NCI-H2081 treated with DMSO at 0.1 percent for 48 hours (cell line): ENCODE results near the gene COL4A2.

ENCODE experiments used
- DNase-seq: peaks from one replicate; lab custom pipeline; 2025; lab: John Stamatoyannopoulos, UW

Gene COL4A2

GRCh38 chr13:110322126-110322827 lies 15.2 kb downstream of the COL4A2 start:
- no peak for DNase-seq

GRCh38 chr13:110322828-110323171 lies 15.7 kb downstream of the COL4A2 start:
- DNase-seq, result no peak

DNA sequence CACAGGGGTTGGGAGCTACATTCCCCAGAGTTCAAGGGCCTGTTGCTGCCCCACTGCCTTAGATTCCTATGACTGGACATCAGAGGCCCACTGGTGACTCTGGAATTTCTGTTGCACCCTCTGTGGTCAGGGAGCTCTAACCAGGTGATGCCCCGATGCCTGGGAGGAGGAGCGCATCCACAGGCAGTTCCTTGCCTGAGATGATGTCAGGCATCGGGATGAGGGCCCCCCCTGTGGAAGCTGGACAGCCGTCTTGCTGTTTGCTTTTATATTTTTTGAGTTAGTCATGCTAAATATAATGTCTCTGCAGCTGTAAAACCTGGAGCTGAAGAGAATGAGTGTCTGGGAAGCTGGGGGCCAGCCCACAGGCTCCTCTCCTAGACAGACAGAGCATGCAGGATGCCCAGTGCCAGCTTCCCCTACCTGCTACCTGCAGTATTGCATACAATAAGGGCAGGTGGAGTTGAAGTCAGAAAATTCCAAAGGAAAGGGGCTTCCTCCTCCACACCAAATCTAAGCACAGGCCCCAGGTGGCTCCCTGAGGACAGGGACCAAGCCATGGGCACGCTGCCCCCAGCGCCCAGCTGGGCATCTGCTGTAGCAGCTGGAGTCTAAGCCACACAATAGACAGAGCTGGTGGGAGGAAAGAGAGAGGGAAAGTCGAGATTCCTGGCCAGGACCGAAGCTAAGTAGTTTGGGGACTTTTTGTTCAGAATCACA lies 16.2 kb downstream of the COL4A2 start:
- DNase-seq, result no peak

DNA sequence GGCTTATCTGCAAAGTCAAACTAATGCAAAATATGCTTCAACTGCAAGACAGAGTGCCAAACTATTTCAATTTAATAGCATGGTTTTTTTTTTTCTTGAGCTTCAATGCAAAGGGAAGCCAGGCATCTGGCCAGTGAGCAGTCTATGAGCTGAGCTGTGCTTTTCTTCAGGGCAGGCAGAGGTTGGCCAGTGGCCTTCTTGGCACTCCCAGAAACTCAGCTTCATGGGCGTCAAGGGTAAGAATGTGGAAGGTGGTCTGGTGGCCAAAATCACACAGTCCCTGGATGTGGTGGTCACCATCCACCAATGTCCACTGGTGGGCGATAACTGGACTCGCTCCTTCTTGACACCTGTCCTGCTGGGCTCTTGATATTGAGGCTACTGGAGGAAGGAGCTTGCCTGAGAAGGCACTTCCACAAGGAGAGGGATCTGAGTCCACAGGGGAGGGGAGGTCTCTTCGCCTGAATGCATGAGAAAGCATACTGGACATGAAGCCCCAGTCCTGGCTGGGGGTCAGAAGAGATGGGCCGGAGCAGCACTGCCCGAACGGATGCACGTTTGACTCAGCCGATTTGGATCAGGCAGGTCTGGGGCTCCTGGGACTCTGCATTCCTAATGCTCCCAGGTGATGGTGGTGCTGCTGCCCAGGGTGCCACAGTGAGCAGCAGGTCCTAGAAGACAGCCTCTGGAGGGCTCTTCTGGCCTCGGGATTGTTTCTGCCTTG lies 17.1 kb downstream of the COL4A2 start:
- DNase-seq, result no peak

GRCh38 chr13:110326263-110326904 lies 19.3 kb downstream of the COL4A2 start:
- no peak for DNase-seq

DNA sequence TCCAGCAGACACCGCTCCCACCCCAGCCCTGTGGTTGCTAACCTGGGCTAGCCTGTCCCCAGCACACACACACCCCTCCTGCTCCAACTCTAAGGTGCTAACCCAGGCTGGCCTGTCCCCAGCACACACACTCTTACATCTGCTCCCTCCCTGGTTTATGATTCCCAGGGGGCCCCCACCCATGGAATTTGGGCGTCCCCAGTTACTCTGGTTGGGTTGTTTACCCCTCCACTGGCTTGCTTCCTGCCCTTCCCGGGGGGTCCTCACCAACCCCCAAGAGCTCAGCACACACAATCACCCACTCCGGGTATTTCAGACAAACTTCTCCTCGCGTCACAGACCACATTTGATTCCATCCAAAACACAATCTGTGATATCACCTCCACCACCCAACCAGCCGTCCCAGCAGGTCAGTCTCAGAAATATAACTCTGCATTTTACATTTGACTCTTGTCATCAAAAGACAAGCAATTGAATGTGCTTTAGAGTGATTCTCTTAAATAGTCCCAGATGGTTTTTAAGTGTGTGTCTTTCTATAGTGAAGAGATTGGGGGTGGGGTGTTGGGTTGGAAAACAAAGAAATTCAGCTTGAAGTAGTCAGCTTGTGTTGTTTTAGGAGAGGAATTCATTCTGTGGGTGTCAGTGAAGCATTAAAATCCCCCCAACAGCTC lies 20.1 kb downstream of the COL4A2 start:
- DNase-seq, result no peak

DNA sequence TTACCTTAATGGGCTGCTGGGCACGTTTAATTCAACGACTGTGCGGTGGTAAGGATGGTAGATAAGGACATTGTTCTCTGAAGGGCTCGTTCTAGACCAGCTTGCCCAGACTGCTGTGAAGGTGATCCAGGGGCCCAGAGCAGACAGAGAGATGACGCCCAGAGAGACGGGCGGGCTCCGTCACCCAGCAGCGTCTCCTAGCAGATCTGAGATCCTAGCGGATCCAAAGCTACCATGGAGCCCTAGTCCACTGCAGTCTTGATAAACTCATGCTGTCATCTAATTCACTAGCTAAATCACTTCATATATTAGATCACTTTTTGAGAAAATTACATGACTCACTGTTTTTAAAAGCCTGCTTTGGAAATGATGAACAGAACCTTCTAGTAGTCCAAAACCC lies 21.5 kb downstream of the COL4A2 start:
- no peak for DNase-seq

DNA sequence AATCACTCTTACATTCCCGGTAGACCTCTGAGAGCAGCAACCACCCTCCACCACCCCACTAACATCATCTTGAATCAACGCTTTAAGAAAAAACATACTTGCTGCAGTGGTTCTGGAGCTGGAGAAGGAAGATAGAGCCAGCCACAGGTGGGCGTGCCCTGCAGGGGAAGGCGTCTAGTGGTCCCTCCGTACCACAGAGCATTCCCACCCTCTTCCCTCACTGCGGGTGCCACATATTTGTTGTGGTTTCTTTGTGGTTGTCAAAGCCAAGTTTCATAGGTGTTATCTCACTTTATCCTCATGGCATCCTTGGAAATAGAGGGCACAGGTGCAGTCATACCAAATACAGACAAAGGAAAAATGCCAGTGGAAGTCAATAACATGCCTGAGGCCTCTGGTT lies 22.2 kb downstream of the COL4A2 start:
- no peak for DNase-seq

GRCh38 chr13:110329798-110330461 lies 22.8 kb downstream of the COL4A2 start:
- no peak for DNase-seq

- no peak for DNase-seq
Observed at GRCh38 chr13:110330491-110331011, 23.5 kb downstream of the COL4A2 start.

DNA sequence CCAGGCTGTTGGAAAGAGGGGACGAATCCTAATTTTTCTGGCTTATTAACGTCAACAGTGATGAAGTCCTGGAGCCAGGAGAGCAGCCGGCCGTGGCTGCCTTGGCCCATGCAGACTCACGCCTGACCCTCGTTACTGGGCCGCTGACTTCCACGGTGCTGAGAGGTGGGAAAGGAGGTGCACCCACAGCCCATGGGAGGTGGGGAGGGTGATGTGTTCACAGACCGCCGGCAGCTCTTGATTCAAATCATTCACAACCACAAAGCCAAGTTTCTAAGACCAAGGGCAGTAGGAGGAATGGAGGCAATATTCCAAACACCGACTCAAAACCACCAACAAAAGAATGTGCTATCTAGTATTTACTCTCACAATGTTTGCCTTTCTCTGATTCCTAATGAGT lies 24.3 kb downstream of the COL4A2 start:
- no peak for DNase-seq

GRCh38 chr13:110332750-110333149 lies 25.7 kb downstream of the COL4A2 start:
- no peak for DNase-seq

GRCh38 chr13:110333837-110334236 lies 26.8 kb downstream of the COL4A2 start:
- no peak for DNase-seq

DNA sequence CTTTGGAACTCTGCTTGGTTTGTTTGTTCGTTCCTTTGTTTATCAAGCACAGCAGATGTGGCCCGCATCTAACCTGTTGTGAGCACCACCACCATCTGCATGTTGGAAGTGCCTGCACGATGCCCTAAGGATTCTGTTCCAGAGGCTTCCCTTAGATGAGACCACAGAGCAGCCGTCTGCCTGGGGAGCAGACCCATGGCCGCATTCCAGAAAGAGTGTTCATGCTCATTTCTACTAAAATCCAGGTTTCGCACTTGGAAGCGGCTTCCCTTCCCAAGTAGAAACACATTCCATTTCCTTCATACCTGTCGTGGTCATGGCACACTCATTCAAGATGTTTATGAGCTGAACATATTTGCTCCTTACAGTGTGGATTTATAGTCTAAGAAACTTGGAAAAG lies 27.2 kb downstream of the COL4A2 start:
- no peak for DNase-seq

DNA sequence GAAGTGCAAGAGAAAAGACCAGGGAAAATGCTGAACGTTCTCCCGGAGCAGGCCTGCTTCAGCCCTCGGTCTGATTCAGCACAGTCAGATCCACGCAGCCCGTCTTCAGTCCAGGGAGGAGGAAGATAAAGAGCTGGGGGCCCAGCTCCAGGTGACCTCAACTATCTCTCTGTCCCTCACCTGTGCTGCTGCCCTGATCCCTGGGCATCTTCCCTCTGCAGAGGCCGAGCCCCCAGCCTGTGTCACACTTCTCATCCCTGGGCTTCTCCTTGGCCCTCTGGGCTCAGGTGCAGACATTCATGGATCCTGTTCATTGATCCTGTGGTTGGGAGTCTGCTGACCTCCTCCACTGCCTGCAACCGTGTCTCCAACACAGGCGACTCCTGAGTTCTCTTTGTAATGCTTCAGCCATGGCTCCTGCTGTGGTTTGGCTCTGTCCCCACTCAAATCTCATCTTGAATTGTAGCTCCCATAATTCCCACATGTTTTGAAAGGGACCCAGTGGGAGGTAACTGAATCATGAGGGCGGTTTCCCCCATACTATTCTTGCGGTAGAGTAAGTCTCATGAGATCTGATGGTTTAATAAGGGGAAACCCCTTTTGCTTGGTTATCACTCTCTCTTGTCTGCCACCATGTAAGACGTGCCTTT lies 27.9 kb downstream of the COL4A2 start:
- DNase-seq, result no peak

GRCh38 chr13:110336108-110336507 lies 29.0 kb downstream of the COL4A2 start:
- DNase-seq, result no peak

DNA sequence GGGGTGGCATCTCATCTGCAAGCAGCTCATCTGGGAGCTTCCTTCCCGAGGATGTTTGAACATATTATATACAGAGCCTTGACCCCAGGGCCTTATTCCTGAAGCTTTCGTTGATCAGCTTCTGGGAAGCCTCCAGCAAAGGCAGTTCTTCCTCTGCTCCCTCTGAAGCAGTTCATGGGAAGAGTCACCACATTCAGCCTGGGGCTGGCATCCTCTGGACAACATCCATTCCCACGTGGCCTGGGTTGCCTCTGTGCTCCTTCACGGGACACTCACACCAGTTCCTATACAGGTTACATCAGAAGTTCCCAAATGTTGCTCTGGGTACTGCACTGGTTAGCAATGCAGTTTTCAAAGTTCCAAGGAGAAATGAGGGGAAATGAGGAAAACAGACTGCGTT lies 29.6 kb downstream of the COL4A2 start:
- no peak for DNase-seq

DNA sequence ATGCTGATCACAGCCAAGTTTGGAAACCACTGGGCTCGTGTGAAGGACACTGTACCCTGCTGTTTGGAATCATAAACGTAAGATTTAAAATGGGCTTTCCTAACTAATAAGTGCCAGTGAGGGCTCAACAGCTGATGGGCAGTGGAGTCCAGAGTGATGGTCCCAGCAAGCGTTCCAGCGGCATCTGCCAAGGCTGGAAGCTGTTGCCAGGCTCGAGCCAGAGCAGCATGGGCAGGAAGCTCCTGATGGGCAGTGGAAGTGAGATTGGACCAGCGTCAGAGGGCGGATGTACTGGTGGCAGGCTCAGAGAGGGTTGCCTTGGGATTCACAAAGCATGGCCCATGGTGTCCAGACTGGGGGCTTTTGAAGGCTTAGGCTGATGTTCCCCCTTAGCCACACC lies 30.2 kb downstream of the COL4A2 start:
- no peak for DNase-seq

DNA sequence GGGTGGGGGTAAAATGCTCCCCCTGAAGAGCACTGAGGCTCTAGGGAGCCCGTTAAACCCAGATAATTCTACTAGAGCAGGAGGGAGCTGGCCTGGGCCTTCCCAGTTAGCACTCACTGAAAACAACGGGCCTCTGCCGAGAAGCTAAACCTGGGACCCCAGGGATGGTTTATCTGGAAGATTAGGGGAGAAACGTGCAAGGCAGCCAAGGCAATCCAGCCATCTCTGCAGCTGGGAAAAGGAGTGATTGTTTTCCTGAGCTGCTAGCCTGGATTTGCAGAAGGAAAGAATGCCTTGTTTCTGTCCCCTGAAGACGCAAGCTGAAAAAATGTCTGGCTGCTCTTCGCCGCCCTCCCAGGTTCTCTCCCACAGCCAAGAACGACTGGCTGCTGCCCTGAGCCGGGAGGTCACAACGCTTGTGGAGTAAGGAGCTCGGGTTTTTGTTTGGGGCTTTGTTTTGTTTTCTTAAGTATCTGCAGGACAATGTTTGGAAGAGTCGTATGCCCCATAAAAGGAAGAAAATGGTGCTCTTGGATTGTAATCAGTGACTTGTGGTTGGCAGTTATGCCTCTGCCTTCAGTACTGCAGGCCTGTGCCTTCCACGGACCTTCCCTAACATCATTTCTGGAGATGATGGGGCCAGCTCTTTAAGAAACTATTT lies 31.5 kb downstream of the COL4A2 start:
- no peak for DNase-seq

DNA sequence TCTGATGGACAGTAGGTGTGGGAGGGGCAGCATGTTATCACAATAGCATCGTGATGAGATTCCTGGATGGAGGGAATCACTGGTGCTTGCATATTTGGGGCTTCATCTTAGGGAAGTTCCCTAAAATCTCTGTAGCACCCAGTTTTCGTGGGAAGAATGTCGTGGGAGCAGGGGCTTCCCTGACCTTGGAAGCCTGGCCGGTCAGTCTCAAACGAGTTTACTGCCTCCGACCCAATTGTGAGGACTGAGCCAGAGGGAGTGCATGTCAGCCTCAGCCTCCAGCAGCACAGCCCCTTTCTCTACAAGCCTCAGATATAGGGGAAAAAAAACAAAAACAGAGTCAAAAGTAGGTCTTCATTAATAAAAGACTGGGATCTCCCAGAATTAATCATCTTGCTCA lies 32.2 kb downstream of the COL4A2 start:
- no peak for DNase-seq
